Mucosa of rectum (tissue), 2 donors: Measurements from ENCODE around the gene LMO7.
"Not testable (repeated sequence)": the region's sequence is repeated elsewhere in the genome, so short reads cannot be mapped to it uniquely, and the experiment has no call there.

Experiments used
- H3K27ac ChIP-seq, 2 donors: one replicate each; pipeline ENCODE4 v1.7.0; 2013; ENCODE audit warnings: inconsistent platforms in 2 of 2, low read depth in 2 of 2, low read length in 2 of 2
- H3K27me3 ChIP-seq, 2 donors: one replicate each; pipeline ENCODE4 v1.7.0; 2013; ENCODE audit warnings: low read length in 2 of 2; ENCODE audit not compliant: control insufficient read depth in 2 of 2, insufficient read depth in 2 of 2
- H3K36me3 ChIP-seq, 2 donors: one replicate each; pipeline ENCODE4 v1.7.0; 2013; ENCODE audit warnings: low read length in 2 of 2; ENCODE audit not compliant: control insufficient read depth in 2 of 2, insufficient read depth in 2 of 2
- H3K4me1 ChIP-seq, 2 donors: one replicate each; pipeline ENCODE4 v1.7.0; 2013; ENCODE audit warnings: low read length in 2 of 2, mild to moderate bottlenecking in 1 of 2; ENCODE audit not compliant: control insufficient read depth in 2 of 2, insufficient read depth in 2 of 2
- H3K4me3 ChIP-seq, 2 donors: one replicate each; pipeline ENCODE4 v1.7.0; 2013; ENCODE audit warnings: low read length in 2 of 2
- H3K9ac ChIP-seq, 2 donors: one replicate each; pipeline ENCODE4 v1.7.0; 2013; ENCODE audit warnings: low read length in 2 of 2, low read depth in 1 of 2, mild to moderate bottlenecking in 1 of 2
- H3K9me3 ChIP-seq, 2 donors: one replicate each; pipeline ENCODE4 v1.7.0; 2013; ENCODE audit warnings: low read length in 2 of 2; ENCODE audit not compliant: control insufficient read depth in 2 of 2
- donor health status: healthy.
- donor health status: Normal muscosa, but diverticular disease.

LMO7 gene

DNA sequence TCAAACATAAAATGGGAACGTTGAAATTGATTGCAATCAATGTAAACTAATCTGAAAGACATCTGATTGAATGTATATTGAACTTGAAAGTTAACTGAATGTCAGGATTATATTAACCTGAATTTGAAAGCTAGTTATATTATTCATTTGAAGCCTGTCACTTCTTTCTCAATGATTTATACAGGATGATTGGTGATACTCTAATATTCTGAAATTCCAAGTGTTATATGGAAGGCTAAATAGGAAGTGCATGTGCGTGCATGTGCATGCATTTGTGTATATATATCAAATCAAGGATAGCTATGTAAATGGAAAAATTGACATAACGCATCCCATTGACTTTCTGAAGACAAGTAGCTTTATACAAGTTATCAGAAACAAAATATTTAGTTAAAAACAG, 143.3 kb downstream of the LMO7 start:
- Histone ChIP-seq H3K4me3 (no peak overlapping the region), H3K9ac (no peak overlapping the region), H3K9me3 (no peaks in the 10 kb centered on the region), H3K36me3 (peaks cover 4% of the 10 kb centered on the region in 2 donors), H3K27ac (no peak overlapping the region), H3K4me1 (peaks cover 0 to 9% of the 10 kb centered on the region in 2 donors), H3K27me3 (no peaks in the 10 kb centered on the region)

DNA sequence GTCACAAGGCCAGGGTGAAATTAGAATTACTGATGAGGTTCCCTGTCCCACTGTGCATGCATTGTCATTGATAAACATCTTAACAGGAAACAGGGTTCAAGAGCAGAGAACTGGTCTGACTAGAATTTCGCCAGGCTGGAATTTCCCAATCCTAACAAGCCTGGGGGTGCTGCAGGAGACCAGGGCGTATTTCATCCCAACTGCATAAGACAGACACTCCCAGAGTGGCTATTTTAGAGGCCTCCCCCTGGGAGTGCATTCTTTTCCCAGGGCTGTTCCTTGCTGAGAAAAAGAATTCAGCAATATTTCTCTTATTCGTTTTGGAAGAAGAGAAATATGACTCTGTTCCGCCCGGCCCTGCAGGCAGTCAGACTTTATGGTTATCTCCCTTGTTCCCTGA, 144.0 kb downstream of the LMO7 start:
- H3K27ac ChIP-seq, H3K9ac ChIP-seq, H3K4me3 ChIP-seq, H3K36me3 ChIP-seq, H3K9me3 ChIP-seq, H3K27me3 ChIP-seq: not testable (repeated sequence)
- peaks cover 0 to 11% of the 10 kb centered on the region in 2 donors for H3K4me1 ChIP-seq

DNA sequence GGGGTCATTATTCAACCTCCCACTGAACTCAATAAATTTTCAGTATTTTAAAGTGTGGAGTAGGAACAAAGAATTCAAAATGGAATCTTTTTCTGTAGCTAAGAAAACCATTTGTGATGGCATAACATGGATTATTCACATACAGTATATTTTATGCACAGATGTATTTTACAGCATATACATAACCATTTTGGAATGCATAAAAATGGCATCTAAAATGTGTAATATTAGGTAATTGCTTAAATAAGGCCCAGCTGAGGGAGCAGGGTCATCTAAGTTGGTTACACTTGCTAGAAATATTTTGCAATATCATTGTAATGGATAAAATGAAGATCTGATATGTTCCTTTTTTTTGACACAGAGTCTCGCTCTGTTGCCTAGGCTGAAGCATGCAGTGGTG, 146.9 kb downstream of the LMO7 start:
- H3K36me3 ChIP-seq, result peaks cover 4% of the 10 kb centered on the region in 2 donors
- H3K27me3 ChIP-seq, result no peaks in the 10 kb centered on the region
- H3K9ac ChIP-seq, result no peak overlapping the region
- H3K9me3 ChIP-seq, result no peaks in the 10 kb centered on the region
- H3K27ac ChIP-seq, result no peak overlapping the region
- H3K4me3 ChIP-seq, result no peak overlapping the region
- peaks cover 0 to 8% of the 10 kb centered on the region in 2 donors for H3K4me1 ChIP-seq

DNA sequence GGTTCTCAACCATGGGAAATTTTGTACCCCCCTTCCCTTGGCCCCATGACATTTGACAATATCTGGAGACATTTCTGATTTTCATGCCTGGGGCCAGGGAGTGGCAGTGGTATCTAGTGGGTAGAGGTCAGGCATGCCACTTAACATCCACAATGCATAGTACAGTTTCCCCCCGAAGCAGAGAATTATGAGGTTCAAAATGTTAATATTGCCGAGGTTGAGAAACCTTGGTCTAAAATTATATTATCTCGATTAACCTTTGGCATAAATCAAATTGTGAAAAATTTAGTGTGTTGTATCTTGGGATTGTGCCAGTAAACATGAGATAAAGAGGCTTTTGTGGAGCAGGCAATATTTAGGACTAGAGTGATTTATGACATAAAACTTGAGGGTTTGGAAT, 147.9 kb downstream of the LMO7 start:
- H3K4me1 ChIP-seq, result peaks cover 8 to 18% of the 10 kb centered on the region in 2 donors
- peaks cover 0 to 4% of the 10 kb centered on the region in 2 donors for H3K36me3 ChIP-seq
- no peaks in the 10 kb centered on the region for H3K27me3 ChIP-seq
- H3K9me3 ChIP-seq, result no peaks in the 10 kb centered on the region
- H3K4me3 ChIP-seq, result no peak overlapping the region
- no peak overlapping the region for H3K27ac ChIP-seq
- H3K9ac ChIP-seq, result no peak overlapping the region

DNA sequence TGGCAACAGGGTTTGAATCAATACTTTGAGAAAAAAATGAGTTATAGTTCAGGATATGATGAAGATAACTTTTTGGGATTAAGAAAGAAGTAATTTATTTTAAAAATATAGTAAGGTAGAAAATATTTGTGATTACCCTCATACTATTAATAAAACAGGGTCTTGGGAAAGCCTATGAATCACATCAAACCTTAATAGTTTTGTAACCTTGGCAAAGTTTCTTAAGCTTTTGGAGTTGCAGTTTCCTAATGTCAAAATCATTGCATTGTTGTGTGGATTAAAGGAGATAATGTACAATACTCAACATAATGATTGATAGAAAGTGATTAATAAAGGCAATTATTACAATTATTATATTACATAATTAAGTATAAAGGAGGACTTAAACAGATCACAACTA, 149.0 kb downstream of the LMO7 start:
- H3K9me3 ChIP-seq, result no peaks in the 10 kb centered on the region
- no peak overlapping the region for H3K9ac ChIP-seq
- peaks cover 0 to 4% of the 10 kb centered on the region in 2 donors for H3K36me3 ChIP-seq
- H3K27me3 ChIP-seq, result no peaks in the 10 kb centered on the region
- H3K4me3 ChIP-seq, result no peak overlapping the region
- no peak overlapping the region for H3K27ac ChIP-seq
- peaks cover 14 to 23% of the 10 kb centered on the region in 2 donors for H3K4me1 ChIP-seq

DNA sequence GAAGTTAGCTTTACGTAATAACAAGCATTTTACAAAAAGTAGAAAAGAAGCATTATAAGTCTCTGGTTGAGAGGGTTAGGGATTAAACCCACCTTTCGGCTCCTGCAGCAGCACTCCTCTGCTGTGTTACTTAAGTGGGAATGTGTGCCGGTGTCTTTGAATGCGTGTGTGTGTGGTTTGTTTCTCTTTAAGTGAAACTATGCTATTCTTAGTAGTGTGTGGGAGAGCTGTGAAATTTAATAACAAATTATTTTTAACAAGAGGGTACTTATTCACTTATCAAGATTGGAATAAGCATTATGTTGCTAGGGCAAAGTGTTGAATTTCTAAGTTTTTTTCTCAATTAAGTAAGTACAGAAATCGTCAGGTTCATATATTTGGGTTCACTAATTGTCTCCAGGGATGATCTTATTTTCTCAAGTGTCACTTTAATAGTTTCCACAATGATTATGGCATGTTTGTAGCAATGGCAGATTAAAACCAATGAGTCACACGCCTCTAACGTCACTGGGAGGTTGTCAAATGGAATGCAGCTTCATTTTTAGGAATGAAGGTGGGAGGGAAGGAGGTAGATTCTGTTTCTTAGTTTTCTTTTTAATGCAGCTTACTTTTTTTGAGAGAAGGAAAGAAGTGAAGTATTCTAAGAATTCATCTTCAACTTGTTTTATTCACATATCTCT, 151.3 kb downstream of the LMO7 start:
- Histone ChIP-seq H3K9me3 (no peaks in the 10 kb centered on the region), H3K27ac (no peak overlapping the region), H3K36me3 (peaks cover 0 to 3% of the 10 kb centered on the region in 2 donors), H3K27me3 (no peaks in the 10 kb centered on the region), H3K4me1 (peaks cover 21 to 30% of the 10 kb centered on the region in 2 donors), H3K9ac (no peak overlapping the region), H3K4me3 (no peak overlapping the region)

DNA sequence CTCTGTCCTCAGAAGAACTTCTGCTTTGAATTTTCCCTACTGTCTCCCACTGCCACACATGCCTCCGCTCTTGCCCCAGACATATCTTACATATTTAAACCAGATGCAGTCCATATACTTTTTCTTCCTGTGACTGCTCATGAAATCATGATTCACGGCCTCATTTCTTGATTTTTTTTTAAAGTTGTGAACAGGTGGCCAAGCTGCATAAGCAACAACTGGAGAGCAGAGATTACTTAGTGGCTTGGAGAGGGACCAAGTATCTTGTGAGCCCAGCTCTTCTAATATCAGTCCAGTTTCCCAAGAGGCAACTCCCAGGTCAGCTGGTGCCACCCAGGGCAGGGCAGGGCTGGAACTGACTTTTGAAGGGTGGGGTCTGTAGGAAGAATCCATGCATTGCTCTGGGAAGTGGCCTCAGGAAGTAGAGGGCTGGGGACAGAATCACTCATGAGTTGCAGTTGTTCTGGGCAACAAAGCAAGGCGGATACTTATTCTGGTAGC, 152.4 kb downstream of the LMO7 start:
- Histone ChIP-seq H3K4me1 (peaks cover 24 to 33% of the 10 kb centered on the region in 2 donors), H3K27ac (peak overlapping the region; percentile 54 to 59), H3K4me3 (peak overlapping the region in 1 of 2 donors; percentile 22)

DNA sequence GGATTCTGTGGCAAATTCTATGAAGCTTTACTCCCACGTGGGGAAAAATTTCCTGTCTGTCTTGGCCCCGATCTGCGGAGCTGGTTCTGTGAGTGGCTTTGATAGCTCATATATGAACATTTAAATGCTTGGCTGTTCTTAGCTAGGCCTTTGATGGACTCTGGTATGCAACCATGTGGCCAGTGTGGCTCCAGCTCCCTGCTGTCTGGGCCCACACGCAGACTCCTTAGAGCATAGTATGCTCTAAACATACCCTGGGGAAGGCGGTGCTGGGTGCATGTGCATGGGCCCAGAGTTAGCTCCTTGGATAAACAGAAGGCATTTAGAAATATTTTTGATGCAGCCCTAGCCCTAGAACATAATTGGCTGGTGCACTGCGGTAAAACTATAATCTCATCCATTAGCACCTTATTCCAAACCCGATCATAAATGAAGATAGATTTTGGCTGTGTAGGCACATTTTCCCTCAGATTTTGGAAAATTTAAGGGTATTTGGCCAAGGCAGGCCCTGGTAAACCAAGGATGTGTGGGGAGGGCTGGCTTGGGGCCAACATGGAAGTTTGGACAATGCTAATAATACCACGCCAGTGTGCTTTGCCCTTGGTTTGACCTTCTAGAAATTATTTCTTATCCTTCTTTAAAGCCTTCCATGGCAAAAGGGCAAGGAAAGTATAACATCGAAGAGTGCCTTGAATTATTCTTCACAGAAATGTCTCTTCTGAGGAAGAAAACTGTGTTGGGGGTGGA, 153.5 kb downstream of the LMO7 start:
- H3K27me3 ChIP-seq, result no peaks in the 10 kb centered on the region
- H3K36me3 ChIP-seq, result no peaks in the 10 kb centered on the region
- peak overlapping the region in 1 of 2 donors; percentile 36 for H3K9ac ChIP-seq
- peak overlapping the region; percentile 54 to 59 for H3K27ac ChIP-seq
- peaks cover 24 to 32% of the 10 kb centered on the region in 2 donors for H3K4me1 ChIP-seq
- no peaks in the 10 kb centered on the region for H3K9me3 ChIP-seq
- H3K4me3 ChIP-seq, result no peak overlapping the region

More for the DNA sequence above, 152.4 kb downstream of the LMO7 start:
- H3K27me3 ChIP-seq, result no peaks in the 10 kb centered on the region
- H3K9ac ChIP-seq, result peak overlapping the region in 1 of 2 donors; percentile 29
- H3K9me3 ChIP-seq, result no peaks in the 10 kb centered on the region
- H3K36me3 ChIP-seq, result no peaks in the 10 kb centered on the region

DNA sequence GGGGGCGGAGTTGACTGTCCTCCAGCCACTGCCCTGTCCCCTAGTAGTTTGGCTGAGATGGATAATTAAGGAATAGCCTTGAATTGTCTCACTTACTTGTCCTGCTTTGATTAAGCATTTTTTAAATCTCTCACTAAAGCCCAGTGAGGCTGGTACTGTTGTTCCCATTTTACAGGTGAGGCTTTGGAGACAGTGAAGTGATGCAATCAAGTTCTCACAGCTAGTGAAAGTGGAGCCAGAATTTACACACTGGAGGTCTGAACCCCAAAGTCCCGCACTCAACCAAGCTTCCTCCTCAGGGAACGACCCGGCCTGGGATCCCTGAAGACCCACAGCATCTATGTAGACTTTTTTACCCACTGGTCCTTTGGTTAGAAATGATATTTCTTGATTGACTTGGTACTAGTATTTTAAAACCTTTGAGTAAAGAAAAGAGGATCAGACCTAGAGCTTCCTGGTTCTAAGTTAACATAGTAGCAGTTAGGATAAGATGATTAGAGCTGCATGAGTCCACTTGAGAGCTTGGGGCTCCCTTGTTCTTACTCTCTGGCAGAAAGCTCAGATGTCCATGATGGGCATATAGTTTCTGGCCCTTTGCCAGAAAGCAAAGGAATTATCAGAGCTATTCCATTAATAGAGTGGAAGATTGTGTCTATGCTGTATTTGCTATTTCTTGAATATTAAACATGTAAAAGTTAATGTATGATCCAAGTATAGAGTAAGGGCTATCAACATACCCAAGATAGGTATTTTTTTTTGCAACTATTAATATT, 154.3 kb downstream of the LMO7 start:
- Histone ChIP-seq H3K4me1 (peaks cover 24 to 39% of the 10 kb centered on the region in 2 donors), H3K4me3 (no peak overlapping the region), H3K27ac (no peak overlapping the region), H3K9me3 (no peaks in the 10 kb centered on the region), H3K36me3 (no peaks in the 10 kb centered on the region), H3K27me3 (no peaks in the 10 kb centered on the region), H3K9ac (no peak overlapping the region)
